ENCODE measurements around the gene TNFAIP2.

Gene TNFAIP2

GRCh38 chr14:103142721-103143302, 19.6 kb downstream of the TNFAIP2 start:
- Histone ChIP-seq H3F3A (ENCODE audit: low read depth) (no peaks in the 10 kb centered on the region), H3K9me3 (ENCODE audit: insufficient read depth, low read depth, low read length) (no peaks in the 10 kb centered on the region), H3K9ac (ENCODE audit: low read depth, low read length, poor library complexity, severe bottlenecking) (no peak overlapping the region), H3K4me1 (ENCODE audit: insufficient read depth, low read length, poor library complexity, severe bottlenecking) (peaks cover 6% of the 10 kb centered on the region), H3K27me3 (ENCODE audit: insufficient read depth, low read length, poor library complexity, severe bottlenecking) (no peaks in the 10 kb centered on the region), H4K20me1 (ENCODE audit: insufficient read depth, low read length, poor library complexity, severe bottlenecking) (no peaks in the 10 kb centered on the region), H3K36me3 (ENCODE audit: insufficient read depth, low read length) (no peaks in the 10 kb centered on the region), H2AFZ (ENCODE audit: low read length) (no peak overlapping the region), H3K79me2 (ENCODE audit: insufficient read depth, low read length) (no peaks in the 10 kb centered on the region), H3K4me2 (ENCODE audit: low read depth, low read length, poor library complexity, severe bottlenecking) (no peak overlapping the region), H3K9me2 (replicated peaks; ENCODE audit: low read depth, low read length) (no peaks in the 10 kb centered on the region), H3K4me3 (ENCODE audit: low read length, poor library complexity, severe bottlenecking) (no peak overlapping the region)
- TF ChIP-seq EZH2phosphoT487 (IDR thresholded peaks at IDR 0.05; ENCODE audit: borderline replicate concordance) (no peak), CTCF (conservative IDR thresholded peaks at IDR 0.05; ENCODE audit: low read length) (no peak)

- Histone ChIP-seq H3K9ac (ENCODE audit: low read depth, low read length, poor library complexity, severe bottlenecking) (no peak overlapping the region), H2AFZ (ENCODE audit: low read length) (no peak overlapping the region), H3K79me2 (ENCODE audit: insufficient read depth, low read length) (no peaks in the 10 kb centered on the region), H3K9me2 (replicated peaks; ENCODE audit: low read depth, low read length) (no peaks in the 10 kb centered on the region), H3K4me1 (ENCODE audit: insufficient read depth, low read length, poor library complexity, severe bottlenecking) (peaks cover 6% of the 10 kb centered on the region), H4K20me1 (ENCODE audit: insufficient read depth, low read length, poor library complexity, severe bottlenecking) (no peaks in the 10 kb centered on the region), H3K9me3 (ENCODE audit: insufficient read depth, low read depth, low read length) (no peaks in the 10 kb centered on the region), H3K27me3 (ENCODE audit: insufficient read depth, low read length, poor library complexity, severe bottlenecking) (no peaks in the 10 kb centered on the region), H3K36me3 (ENCODE audit: insufficient read depth, low read length) (no peaks in the 10 kb centered on the region), H3F3A (ENCODE audit: low read depth) (no peaks in the 10 kb centered on the region), H3K4me3 (ENCODE audit: low read length, poor library complexity, severe bottlenecking) (no peak overlapping the region), H3K4me2 (ENCODE audit: low read depth, low read length, poor library complexity, severe bottlenecking) (no peak overlapping the region)
- TF ChIP-seq CTCF (conservative IDR thresholded peaks at IDR 0.05; ENCODE audit: low read length) = no peak
- TF ChIP-seq EZH2phosphoT487 (IDR thresholded peaks at IDR 0.05; ENCODE audit: borderline replicate concordance) = no peak
These were observed 20.2 kb downstream of the TNFAIP2 start for GRCh38 chr14:103143506-103143905.

DNA sequence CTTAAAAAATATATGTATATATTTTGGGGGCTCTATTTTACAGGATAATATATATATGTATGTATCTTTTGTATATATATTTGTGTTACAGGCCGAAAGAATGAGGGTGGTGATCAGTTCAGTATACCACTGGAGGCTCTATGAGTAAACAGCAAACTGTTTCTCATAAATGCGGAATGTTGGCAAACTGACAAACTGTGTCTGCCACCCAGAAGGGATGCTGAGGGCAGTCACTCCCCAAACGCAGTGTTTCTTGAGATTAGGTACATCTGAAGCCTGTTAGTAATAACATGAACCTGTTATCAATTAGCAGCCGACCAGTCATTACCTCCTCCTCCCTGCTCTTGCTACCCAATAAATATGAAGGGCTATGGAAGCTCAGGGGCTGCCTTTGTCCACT, 20.8 kb downstream of the TNFAIP2 start:
- H3K79me2 ChIP-seq (ENCODE audit: insufficient read depth, low read length) = no peaks in the 10 kb centered on the region
- H3K4me2 ChIP-seq (ENCODE audit: low read depth, low read length, poor library complexity, severe bottlenecking) = no peak overlapping the region

More for the DNA sequence above, 20.8 kb downstream of the TNFAIP2 start:
- no peaks in the 10 kb centered on the region for H4K20me1 ChIP-seq (ENCODE audit: insufficient read depth, low read length, poor library complexity, severe bottlenecking)
- no peaks in the 10 kb centered on the region for H3K9me3 ChIP-seq (ENCODE audit: insufficient read depth, low read depth, low read length)
- no peak for TF ChIP-seq EZH2phosphoT487 (IDR thresholded peaks at IDR 0.05; ENCODE audit: borderline replicate concordance)
- TF ChIP-seq CTCF (conservative IDR thresholded peaks at IDR 0.05; ENCODE audit: low read length) = no peak
- H3K4me1 ChIP-seq (ENCODE audit: insufficient read depth, low read length, poor library complexity, severe bottlenecking) = peaks cover 6% of the 10 kb centered on the region
- no peak overlapping the region for H3K4me3 ChIP-seq (ENCODE audit: low read length, poor library complexity, severe bottlenecking)
- H3K36me3 ChIP-seq (ENCODE audit: insufficient read depth, low read length) = no peaks in the 10 kb centered on the region
- H3K9ac ChIP-seq (ENCODE audit: low read depth, low read length, poor library complexity, severe bottlenecking) = no peak overlapping the region
- H3K27me3 ChIP-seq (ENCODE audit: insufficient read depth, low read length, poor library complexity, severe bottlenecking) = no peaks in the 10 kb centered on the region
- no peaks in the 10 kb centered on the region for H3K9me2 ChIP-seq (replicated peaks; ENCODE audit: low read depth, low read length)
- H2AFZ ChIP-seq (ENCODE audit: low read length) = no peak overlapping the region
- no peaks in the 10 kb centered on the region for H3F3A ChIP-seq (ENCODE audit: low read depth)

Data from Loucy (cell line).